ENCODE measurements around the gene HDAC6. TPM values are rescaled to one million over a fixed set of nuclear protein-coding genes. Genes with fewer than 3 reads are reported as not detected.

The HDAC6 gene
- total RNA-seq, 4 donors from 2014 or later = 36.5 to 63.2 (median 54.5) TPM

DNA sequence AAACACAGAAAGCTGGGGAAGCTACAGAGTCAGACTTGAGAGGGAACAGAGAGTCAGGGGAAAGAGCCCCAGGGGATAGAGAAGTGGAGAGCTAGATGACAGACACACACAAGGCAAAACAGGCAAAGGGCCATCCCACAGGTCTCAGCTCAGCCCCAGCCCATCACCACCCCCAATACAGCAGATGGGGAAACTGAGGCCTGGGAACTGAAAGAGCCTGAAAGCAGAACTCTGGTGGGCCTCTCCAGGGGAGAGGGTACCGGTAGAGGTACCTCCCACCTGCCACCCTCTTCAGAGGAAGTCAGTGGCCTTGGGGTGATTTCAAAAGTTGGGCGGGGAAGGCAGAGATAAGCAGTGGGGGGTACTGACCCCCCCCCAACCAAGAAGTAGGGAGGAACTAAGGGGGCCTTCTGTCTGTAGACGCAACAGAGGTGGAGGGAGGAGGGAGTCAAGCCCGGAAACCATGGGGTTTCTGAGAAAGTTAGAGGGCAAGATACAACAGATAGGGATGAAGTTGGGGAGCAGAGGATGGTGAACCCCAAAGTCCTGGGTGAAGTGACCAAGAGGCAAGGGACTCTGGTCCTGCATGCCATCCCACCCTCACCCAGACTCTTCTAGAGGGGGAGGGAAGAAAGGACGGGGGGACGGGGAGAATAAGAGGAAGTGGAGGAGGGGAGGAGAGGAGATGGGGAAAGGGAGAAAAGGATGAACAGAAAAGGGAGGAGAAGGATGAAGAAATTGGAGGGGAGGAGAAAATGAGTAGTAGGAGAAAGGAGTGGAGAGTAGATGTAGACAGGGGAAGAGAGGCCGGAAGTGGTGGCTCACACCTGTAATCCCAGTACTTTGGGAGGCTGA, 12.3 kb upstream of the HDAC6 start:
- ATAC-seq (ENCODE audit: low FRiP score) = no peak
- TF ChIP-seq, protein P1, sequence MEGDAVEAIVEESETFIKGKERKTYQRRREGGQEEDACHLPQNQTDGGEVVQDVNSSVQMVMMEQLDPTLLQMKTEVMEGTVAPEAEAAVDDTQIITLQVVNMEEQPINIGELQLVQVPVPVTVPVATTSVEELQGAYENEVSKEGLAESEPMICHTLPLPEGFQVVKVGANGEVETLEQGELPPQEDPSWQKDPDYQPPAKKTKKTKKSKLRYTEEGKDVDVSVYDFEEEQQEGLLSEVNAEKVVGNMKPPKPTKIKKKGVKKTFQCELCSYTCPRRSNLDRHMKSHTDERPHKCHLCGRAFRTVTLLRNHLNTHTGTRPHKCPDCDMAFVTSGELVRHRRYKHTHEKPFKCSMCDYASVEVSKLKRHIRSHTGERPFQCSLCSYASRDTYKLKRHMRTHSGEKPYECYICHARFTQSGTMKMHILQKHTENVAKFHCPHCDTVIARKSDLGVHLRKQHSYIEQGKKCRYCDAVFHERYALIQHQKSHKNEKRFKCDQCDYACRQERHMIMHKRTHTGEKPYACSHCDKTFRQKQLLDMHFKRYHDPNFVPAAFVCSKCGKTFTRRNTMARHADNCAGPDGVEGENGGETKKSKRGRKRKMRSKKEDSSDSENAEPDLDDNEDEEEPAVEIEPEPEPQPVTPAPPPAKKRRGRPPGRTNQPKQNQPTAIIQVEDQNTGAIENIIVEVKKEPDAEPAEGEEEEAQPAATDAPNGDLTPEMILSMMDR (IDR thresholded peaks at IDR 0.05) = no peak
- no peak for DNase-seq (ENCODE audit: low spot score)

DNA sequence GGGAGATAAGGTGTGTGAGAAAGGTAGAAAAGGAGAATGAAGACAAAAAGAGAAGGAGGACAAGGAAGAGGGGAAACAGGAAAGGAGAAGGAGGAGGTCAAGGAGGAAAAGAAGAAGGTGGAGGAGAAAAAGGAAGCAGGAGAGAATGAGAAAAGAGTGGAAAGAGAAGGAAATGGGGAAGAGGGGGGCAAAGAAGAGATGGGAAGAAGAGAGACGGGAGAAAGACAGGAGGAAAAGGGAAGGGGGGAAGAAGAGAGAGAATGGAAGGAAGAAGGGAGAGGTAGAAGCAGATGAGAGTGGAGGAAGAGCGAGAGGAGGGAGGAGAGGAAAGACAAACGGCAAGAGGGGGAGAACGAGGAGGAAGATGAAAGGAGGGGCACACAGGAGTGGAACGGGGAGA, 11.4 kb upstream of the HDAC6 start:
- ATAC-seq (ENCODE audit: low FRiP score) (no peak), DNase-seq (ENCODE audit: low spot score) (no peak)
- TF ChIP-seq, protein P1 (IDR thresholded peaks at IDR 0.05) = no peak

DNA sequence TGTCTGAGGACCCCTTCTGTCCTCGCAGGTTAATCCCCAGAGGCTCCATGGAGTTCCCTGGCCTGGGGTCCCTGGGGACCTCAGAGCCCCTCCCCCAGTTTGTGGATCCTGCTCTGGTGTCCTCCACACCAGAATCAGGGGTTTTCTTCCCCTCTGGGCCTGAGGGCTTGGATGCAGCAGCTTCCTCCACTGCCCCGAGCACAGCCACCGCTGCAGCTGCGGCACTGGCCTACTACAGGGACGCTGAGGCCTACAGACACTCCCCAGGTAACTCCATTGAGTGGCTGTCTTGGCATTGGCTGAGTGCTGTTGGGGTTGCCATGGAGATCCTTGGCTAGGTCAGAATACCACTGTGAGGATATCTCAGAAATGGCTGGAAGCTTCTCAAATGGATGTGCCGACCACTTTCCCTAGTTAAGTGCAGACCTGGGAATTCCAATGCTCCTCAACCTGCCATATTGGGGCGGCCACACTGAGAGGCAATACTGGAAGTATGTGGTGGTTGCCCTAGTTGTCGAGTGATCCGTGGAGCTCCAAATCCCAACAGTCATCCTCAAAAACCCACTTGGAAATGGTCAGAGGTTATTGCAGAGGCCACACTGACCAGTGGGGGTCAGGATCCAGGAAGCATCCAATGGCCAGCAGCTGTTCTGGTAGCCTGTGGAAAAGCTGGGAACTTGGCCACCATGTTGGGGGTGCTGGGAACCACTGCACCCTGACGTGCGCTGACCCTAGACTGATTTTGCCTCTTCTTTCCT, 10.6 kb upstream of the HDAC6 start:
- TF ChIP-seq, protein P1 (IDR thresholded peaks at IDR 0.05) = no peak
- DNase-seq (ENCODE audit: low spot score) (no peak), ATAC-seq (ENCODE audit: low FRiP score) (no peak)

DNA sequence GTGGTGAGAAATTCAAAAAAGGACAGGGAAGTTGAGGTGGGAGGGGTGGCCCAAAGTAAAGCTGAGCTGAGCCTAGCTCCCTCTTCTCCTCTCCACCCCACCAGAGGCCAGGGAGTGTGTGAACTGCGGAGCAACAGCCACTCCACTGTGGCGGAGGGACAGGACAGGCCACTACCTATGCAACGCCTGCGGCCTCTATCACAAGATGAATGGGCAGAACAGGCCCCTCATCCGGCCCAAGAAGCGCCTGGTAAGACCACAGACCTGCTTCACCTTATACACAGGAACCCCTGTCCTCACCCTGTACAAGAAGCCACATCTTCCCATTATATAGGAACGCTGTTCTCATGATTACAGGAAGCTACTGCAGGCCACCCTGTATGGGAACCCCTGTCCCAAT, 9.6 kb upstream of the HDAC6 start:
- ATAC-seq (ENCODE audit: low FRiP score) = no peak
- TF ChIP-seq, protein P1 (IDR thresholded peaks at IDR 0.05) = no peak

DNA sequence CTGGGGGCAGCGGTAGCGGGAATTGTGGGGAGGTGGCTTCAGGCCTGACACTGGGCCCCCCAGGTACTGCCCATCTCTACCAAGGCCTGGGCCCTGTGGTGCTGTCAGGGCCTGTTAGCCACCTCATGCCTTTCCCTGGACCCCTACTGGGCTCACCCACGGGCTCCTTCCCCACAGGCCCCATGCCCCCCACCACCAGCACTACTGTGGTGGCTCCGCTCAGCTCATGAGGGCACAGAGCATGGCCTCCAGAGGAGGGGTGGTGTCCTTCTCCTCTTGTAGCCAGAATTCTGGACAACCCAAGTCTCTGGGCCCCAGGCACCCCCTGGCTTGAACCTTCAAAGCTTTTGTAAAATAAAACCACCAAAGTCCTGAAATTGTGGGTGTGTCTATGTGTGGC, 7.9 kb upstream of the HDAC6 start:
- TF ChIP-seq, protein P1 (IDR thresholded peaks at IDR 0.05) = no peak
- ATAC-seq (ENCODE audit: low FRiP score) (no peak), DNase-seq (ENCODE audit: low spot score) (no peak)

More for the DNA sequence above, 9.6 kb upstream of the HDAC6 start:
- no peak for DNase-seq (ENCODE audit: low spot score)

DNA sequence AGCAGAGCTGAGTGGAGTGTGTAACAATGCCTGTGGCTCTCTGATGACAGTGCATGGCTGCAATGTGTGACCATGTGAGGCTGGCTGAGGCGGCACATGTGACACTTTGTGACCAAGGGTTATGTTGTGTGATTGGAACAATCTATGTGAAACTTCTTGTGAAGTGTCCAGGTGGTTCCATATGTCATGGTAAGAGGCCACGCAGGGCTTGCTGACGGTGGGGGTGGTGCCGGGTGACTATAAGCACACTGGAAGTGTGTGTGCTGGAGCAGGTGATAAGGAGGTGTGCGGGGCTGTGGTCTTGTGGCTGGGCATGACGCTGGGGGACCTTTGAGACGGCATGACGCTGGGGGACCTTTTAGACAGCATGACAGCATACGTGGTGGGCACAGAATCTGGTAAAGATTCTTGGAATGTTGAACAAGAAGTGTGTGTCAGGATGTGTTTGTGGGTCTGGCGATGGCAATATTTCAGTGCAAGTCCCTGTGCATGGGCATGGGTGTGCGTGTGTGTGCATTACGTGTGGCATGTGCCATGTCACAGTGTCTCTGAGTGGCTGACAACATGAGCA, 7.4 kb upstream of the HDAC6 start:
- TF ChIP-seq, protein P1 (IDR thresholded peaks at IDR 0.05) = no peak
- no peak for DNase-seq (ENCODE audit: low spot score)
- ATAC-seq (ENCODE audit: low FRiP score) = no peak
